ENCODE data around the gene RC3H1. TPM values are rescaled to one million over a fixed set of nuclear protein-coding genes. Genes with fewer than 3 reads are reported as not detected.

The RC3H1 gene
- total RNA-seq, 1 donor from 2014 or later, result 32.8 TPM

GRCh38 chr1:173914366-173914871 is 107.7 kb downstream of the RC3H1 start:
- no peaks in the 10 kb centered on the region for H3K4me1 Mint-ChIP-seq

GRCh38 chr1:173913111-173913510 is 109.0 kb downstream of the RC3H1 start:
- Histone ChIP-seq H3F3A (ENCODE audit: low read depth) (no peaks in the 10 kb centered on the region), H3K27me3 (no peaks in the 10 kb centered on the region), H3K4me3 (no peak overlapping the region), H3K9ac (no peak overlapping the region), H2AFZ (replicated peaks) (no peak overlapping the region), H3K4me2 (no peak overlapping the region), H3K36me3 (no peaks in the 10 kb centered on the region), H3K4me1 (no peaks in the 10 kb centered on the region), H3K9me3 (ENCODE audit: low read depth) (no peaks in the 10 kb centered on the region), H3K79me2 (ENCODE audit: low read depth) (no peaks in the 10 kb centered on the region), H4K20me1 (ENCODE audit: low read depth) (no peaks in the 10 kb centered on the region), H3K27ac (no peak overlapping the region)
- H3K27ac Mint-ChIP-seq, result no peak overlapping the region
- H3K4me1 Mint-ChIP-seq, result no peaks in the 10 kb centered on the region
- TF ChIP-seq CTCF (IDR thresholded peaks at IDR 0.05) (no peak), EZH2phosphoT487 (IDR thresholded peaks at IDR 0.05) (no peak), EZH2 (IDR thresholded peaks at IDR 0.05) (no peak)
- H3K9me3 Mint-ChIP-seq, result peaks cover 2% of the 10 kb centered on the region
- H3K27me3 Mint-ChIP-seq (ENCODE audit: insufficient read depth, low read depth), result no peaks in the 10 kb centered on the region
- no peak for DNase-seq (ENCODE audit: low spot score)
- no peaks in the 10 kb centered on the region for H3K36me3 Mint-ChIP-seq
- no peak overlapping the region for H3K4me3 Mint-ChIP-seq

More at GRCh38 chr1:173914366-173914871, 107.7 kb downstream of the RC3H1 start:
- Histone ChIP-seq H4K20me1 (ENCODE audit: low read depth) (no peaks in the 10 kb centered on the region), H3K4me3 (no peak overlapping the region), H3K79me2 (ENCODE audit: low read depth) (no peaks in the 10 kb centered on the region), H3K27me3 (no peaks in the 10 kb centered on the region), H3K9ac (no peak overlapping the region), H3K9me3 (ENCODE audit: low read depth) (no peaks in the 10 kb centered on the region), H3K27ac (no peak overlapping the region), H3K4me1 (no peaks in the 10 kb centered on the region), H3K4me2 (no peak overlapping the region), H3K36me3 (no peaks in the 10 kb centered on the region), H3F3A (ENCODE audit: low read depth) (no peaks in the 10 kb centered on the region), H2AFZ (replicated peaks) (no peak overlapping the region)
- DNase-seq (ENCODE audit: low spot score), result peak; percentile 34
- Mint-ChIP-seq H3K4me3 (no peak overlapping the region), H3K9me3 (peaks cover 4% of the 10 kb centered on the region), H3K27me3 (ENCODE audit: insufficient read depth, low read depth) (no peaks in the 10 kb centered on the region), H3K27ac (no peak overlapping the region), H3K36me3 (no peaks in the 10 kb centered on the region)
- TF ChIP-seq EZH2 (IDR thresholded peaks at IDR 0.05), result no peak
- peak; percentile 74 for TF ChIP-seq CTCF (IDR thresholded peaks at IDR 0.05)

- no peak overlapping the region for H3K4me3 ChIP-seq
- no peaks in the 10 kb centered on the region for H3K36me3 ChIP-seq
- Mint-ChIP-seq H3K36me3 (peaks cover 3% of the 10 kb centered on the region), H3K27ac (no peak overlapping the region), H3K4me3 (no peak overlapping the region), H3K9me3 (peaks cover 3% of the 10 kb centered on the region), H3K4me1 (no peaks in the 10 kb centered on the region), H3K27me3 (ENCODE audit: insufficient read depth, low read depth) (peaks cover 2% of the 10 kb centered on the region)
- H3K9ac ChIP-seq, result no peak overlapping the region
- no peaks in the 10 kb centered on the region for H3K4me1 ChIP-seq
- H3F3A ChIP-seq (ENCODE audit: low read depth), result no peaks in the 10 kb centered on the region
- H3K79me2 ChIP-seq (ENCODE audit: low read depth), result no peaks in the 10 kb centered on the region
- no peak for TF ChIP-seq EZH2phosphoT487 (IDR thresholded peaks at IDR 0.05)
- no peak for TF ChIP-seq EZH2 (IDR thresholded peaks at IDR 0.05)
- TF ChIP-seq CTCF (IDR thresholded peaks at IDR 0.05), result no peak
- no peak overlapping the region for H2AFZ ChIP-seq (replicated peaks)
- no peak for DNase-seq (ENCODE audit: low spot score)
- no peaks in the 10 kb centered on the region for H3K9me3 ChIP-seq (ENCODE audit: low read depth)
- no peaks in the 10 kb centered on the region for H3K27me3 ChIP-seq
- H3K4me2 ChIP-seq, result no peak overlapping the region
- no peak overlapping the region for H3K27ac ChIP-seq
- H4K20me1 ChIP-seq (ENCODE audit: low read depth), result no peaks in the 10 kb centered on the region
Measured at GRCh38 chr1:173903827-173904531, 118.2 kb downstream of the RC3H1 start.

Data from neural progenitor cell (in vitro differentiated cells).